Ureter (tissue), 1 donor: ENCODE measurements around the gene CTIF. TPM values are rescaled to one million over a fixed set of nuclear protein-coding genes. Genes with fewer than 3 reads are reported as not detected.
"Not testable (repeated sequence)": the region's sequence is repeated elsewhere in the genome, so short reads cannot be mapped to it uniquely, and the experiment has no call there.

Experiments
- DNase-seq: peaks from one replicate; pipeline ENCODE4 v3.0.0-alpha.2; 2020; ENCODE audit warnings: low spot score
- total RNA-seq: library from RNA; stranded (reverse); gene quantifications from one replicate; pipeline ENCODE4 v1.2.4, GENCODE V29; 2023
- donor health status: DM: yes; HTN: yes; CAD: no.

Gene CTIF
- total RNA-seq, 1 donor from 2014 or later = 62.3 TPM

- no peak for DNase-seq
Observed at GRCh38 chr18:48706731-48707130, 167.9 kb downstream of the CTIF start.

- no peak for DNase-seq
Observed at GRCh38 chr18:48707636-48708296, 168.9 kb downstream of the CTIF start.

GRCh38 chr18:48708807-48709206, 170.0 kb downstream of the CTIF start:
- DNase-seq = no peak

GRCh38 chr18:48709371-48710062, 170.7 kb downstream of the CTIF start:
- DNase-seq = no peak

- no peak for DNase-seq
Observed at GRCh38 chr18:48711651-48712486, 173.0 kb downstream of the CTIF start.

GRCh38 chr18:48713309-48713708, 174.5 kb downstream of the CTIF start:
- DNase-seq = peak; percentile 74

- DNase-seq = no peak
Observed at GRCh38 chr18:48714873-48715272, 176.0 kb downstream of the CTIF start.

- DNase-seq = no peak
Observed at GRCh38 chr18:48715711-48716361, 177.0 kb downstream of the CTIF start.

- DNase-seq = not testable (repeated sequence)
Observed at GRCh38 chr18:48717227-48717626, 178.4 kb downstream of the CTIF start.

GRCh38 chr18:48718251-48718959, 179.6 kb downstream of the CTIF start:
- DNase-seq = no peak

- no peak for DNase-seq
Observed at GRCh38 chr18:48719388-48719787, 180.6 kb downstream of the CTIF start.

GRCh38 chr18:48719974-48720654, 181.3 kb downstream of the CTIF start:
- DNase-seq = no peak

- DNase-seq = no peak
Observed at GRCh38 chr18:48720655-48721025, 181.8 kb downstream of the CTIF start.

GRCh38 chr18:48721312-48721711, 182.5 kb downstream of the CTIF start:
- DNase-seq = no peak

- DNase-seq = no peak
Observed at GRCh38 chr18:48723016-48723415, 184.2 kb downstream of the CTIF start.

- DNase-seq = no peak
Observed at GRCh38 chr18:48723837-48724236, 185.0 kb downstream of the CTIF start.

- DNase-seq = no peak
Observed at GRCh38 chr18:48724442-48724841, 185.6 kb downstream of the CTIF start.

GRCh38 chr18:48724939-48725338, 186.1 kb downstream of the CTIF start:
- no peak for DNase-seq

- no peak for DNase-seq
Observed at GRCh38 chr18:48725562-48725961, 186.7 kb downstream of the CTIF start.

- DNase-seq = no peak
Observed at GRCh38 chr18:48727681-48728080, 188.8 kb downstream of the CTIF start.
